ENCODE data around the gene MLANA. TPM values are rescaled to one million over a fixed set of nuclear protein-coding genes. Genes with fewer than 3 reads are reported as not detected.

Gene MLANA
- polyA plus RNA-seq, 3 donors = not detected

GRCh38 chr9:5897851-5898250 is 7.2 kb downstream of the MLANA start:
- Mint-ChIP-seq H3K36me3 (peaks cover 30 to 35% of the 10 kb centered on the region in 2 donors), H3K27ac (no peak overlapping the region), H3K27me3 (ENCODE audit: low read depth in 3 of 3) (peaks cover 0 to 4% (median 2%) of the 10 kb centered on the region in 3 donors), H3K4me3 (no peak overlapping the region), H3K4me1 (no peaks in the 10 kb centered on the region), H3K9me3 (no peaks in the 10 kb centered on the region)
- H2AFZ ChIP-seq (ENCODE audit: insufficient read depth, low read depth, low read length, poor library complexity, severe bottlenecking) = no peak overlapping the region
- no peak overlapping the region for H3K4me2 ChIP-seq (replicated peaks; ENCODE audit: extremely low read depth, low read length, poor library complexity, severe bottlenecking)
- H4K20me1 ChIP-seq (ENCODE audit: insufficient read depth, low read length) = no peaks in the 10 kb centered on the region
- no peaks in the 10 kb centered on the region for H3K9me3 ChIP-seq (replicated peaks in 1 of 2; ENCODE audit: control insufficient read depth in 1 of 2, insufficient read depth in 1 of 2, low read length in 2 of 2)
- no peaks in the 10 kb centered on the region for H3K4me1 ChIP-seq (ENCODE audit: control insufficient read depth in 1 of 2, insufficient read depth in 2 of 2, low read length in 2 of 2)
- DNase-seq = no peak
- WGBS (ENCODE audit: insufficient coverage) = 100% methylated on average over 2 of the region's 5 CpGs
- H3K36me3 ChIP-seq (replicated peaks in 1 of 2; ENCODE audit: control insufficient read depth in 1 of 2, insufficient read depth in 2 of 2, low read length in 2 of 2) = peaks cover 6 to 43% of the 10 kb centered on the region in 2 donors
- TF ChIP-seq, protein P1, sequence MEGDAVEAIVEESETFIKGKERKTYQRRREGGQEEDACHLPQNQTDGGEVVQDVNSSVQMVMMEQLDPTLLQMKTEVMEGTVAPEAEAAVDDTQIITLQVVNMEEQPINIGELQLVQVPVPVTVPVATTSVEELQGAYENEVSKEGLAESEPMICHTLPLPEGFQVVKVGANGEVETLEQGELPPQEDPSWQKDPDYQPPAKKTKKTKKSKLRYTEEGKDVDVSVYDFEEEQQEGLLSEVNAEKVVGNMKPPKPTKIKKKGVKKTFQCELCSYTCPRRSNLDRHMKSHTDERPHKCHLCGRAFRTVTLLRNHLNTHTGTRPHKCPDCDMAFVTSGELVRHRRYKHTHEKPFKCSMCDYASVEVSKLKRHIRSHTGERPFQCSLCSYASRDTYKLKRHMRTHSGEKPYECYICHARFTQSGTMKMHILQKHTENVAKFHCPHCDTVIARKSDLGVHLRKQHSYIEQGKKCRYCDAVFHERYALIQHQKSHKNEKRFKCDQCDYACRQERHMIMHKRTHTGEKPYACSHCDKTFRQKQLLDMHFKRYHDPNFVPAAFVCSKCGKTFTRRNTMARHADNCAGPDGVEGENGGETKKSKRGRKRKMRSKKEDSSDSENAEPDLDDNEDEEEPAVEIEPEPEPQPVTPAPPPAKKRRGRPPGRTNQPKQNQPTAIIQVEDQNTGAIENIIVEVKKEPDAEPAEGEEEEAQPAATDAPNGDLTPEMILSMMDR (IDR thresholded peaks at IDR 0.05) = no peak
- no peaks in the 10 kb centered on the region for H3K27me3 ChIP-seq (ENCODE audit: control insufficient read depth in 2 of 2, insufficient read depth in 2 of 2, low read length in 2 of 2)
- no peak overlapping the region for H3K4me3 ChIP-seq (replicated peaks in 1 of 3; ENCODE audit: low read depth in 2 of 3, low read length in 3 of 3)
- intact Hi-C loops (cut with micrococcal nuclease) = no loop called here
- no peaks in the 10 kb centered on the region for H3K79me2 ChIP-seq (ENCODE audit: insufficient read depth, low read length)
- no peak overlapping the region for H3K9ac ChIP-seq (ENCODE audit: insufficient read depth, low read length, poor library complexity, severe bottlenecking)
- H3K27ac ChIP-seq (ENCODE audit: low read depth in 1 of 2, low read length in 2 of 2) = no peak overlapping the region

- H3K9me3 Mint-ChIP-seq = no peaks in the 10 kb centered on the region
- no peak overlapping the region for H3K27ac Mint-ChIP-seq
- H3K4me1 Mint-ChIP-seq = no peaks in the 10 kb centered on the region
- DNase-seq = no peak
- H3K27ac ChIP-seq (ENCODE audit: low read depth in 1 of 2, low read length in 2 of 2) = no peak overlapping the region
- no peak overlapping the region for H3K9ac ChIP-seq (ENCODE audit: insufficient read depth, low read length, poor library complexity, severe bottlenecking)
- TF ChIP-seq, protein P1 (IDR thresholded peaks at IDR 0.05) = no peak
- 17% methylated on average over 1 of the region's 2 CpGs for WGBS (ENCODE audit: insufficient coverage)
- H3K4me2 ChIP-seq (replicated peaks; ENCODE audit: extremely low read depth, low read length, poor library complexity, severe bottlenecking) = no peak overlapping the region
- intact Hi-C loops (cut with micrococcal nuclease) = no loop called here
- H3K79me2 ChIP-seq (ENCODE audit: insufficient read depth, low read length) = no peaks in the 10 kb centered on the region
- peaks cover 6 to 56% of the 10 kb centered on the region in 2 donors for H3K36me3 ChIP-seq (replicated peaks in 1 of 2; ENCODE audit: control insufficient read depth in 1 of 2, insufficient read depth in 2 of 2, low read length in 2 of 2)
- H3K9me3 ChIP-seq (replicated peaks in 1 of 2; ENCODE audit: control insufficient read depth in 1 of 2, insufficient read depth in 1 of 2, low read length in 2 of 2) = no peaks in the 10 kb centered on the region
- no peak overlapping the region for H2AFZ ChIP-seq (ENCODE audit: insufficient read depth, low read depth, low read length, poor library complexity, severe bottlenecking)
- no peak overlapping the region for H3K4me3 ChIP-seq (replicated peaks in 1 of 3; ENCODE audit: low read depth in 2 of 3, low read length in 3 of 3)
- H3K4me3 Mint-ChIP-seq = no peak overlapping the region
- H3K27me3 ChIP-seq (ENCODE audit: control insufficient read depth in 2 of 2, insufficient read depth in 2 of 2, low read length in 2 of 2) = no peaks in the 10 kb centered on the region
- H3K36me3 Mint-ChIP-seq = peaks cover 34 to 41% of the 10 kb centered on the region in 2 donors
- H3K27me3 Mint-ChIP-seq (ENCODE audit: low read depth in 3 of 3) = peaks cover 0 to 3% (median 0%) of the 10 kb centered on the region in 3 donors
- H3K4me1 ChIP-seq (ENCODE audit: control insufficient read depth in 1 of 2, insufficient read depth in 2 of 2, low read length in 2 of 2) = no peaks in the 10 kb centered on the region
- no peaks in the 10 kb centered on the region for H4K20me1 ChIP-seq (ENCODE audit: insufficient read depth, low read length)
Observed at GRCh38 chr9:5899292-5899691, 8.6 kb downstream of the MLANA start.
